ENCODE data around the gene FOSB.

- TF ChIP-seq POLR2A (IDR thresholded peaks at IDR 0.05) = no peak
- TF ChIP-seq CTCF (IDR thresholded peaks at IDR 0.05) = no peak
- TF ChIP-seq EP300 (IDR thresholded peaks at IDR 0.05) = no peak
Observed at GRCh38 chr19:45473682-45474605, 6.1 kb downstream of the FOSB start.

All from sigmoid colon (tissue), 4 donors.